COLO668 (cell line): Measurements from ENCODE around the gene TMEM170B.

Source experiments
- DNase-seq: peaks from one replicate; lab custom pipeline; 2025; ENCODE audit not compliant: unreplicated experiment; lab: John Stamatoyannopoulos, UW

Gene TMEM170B

DNA sequence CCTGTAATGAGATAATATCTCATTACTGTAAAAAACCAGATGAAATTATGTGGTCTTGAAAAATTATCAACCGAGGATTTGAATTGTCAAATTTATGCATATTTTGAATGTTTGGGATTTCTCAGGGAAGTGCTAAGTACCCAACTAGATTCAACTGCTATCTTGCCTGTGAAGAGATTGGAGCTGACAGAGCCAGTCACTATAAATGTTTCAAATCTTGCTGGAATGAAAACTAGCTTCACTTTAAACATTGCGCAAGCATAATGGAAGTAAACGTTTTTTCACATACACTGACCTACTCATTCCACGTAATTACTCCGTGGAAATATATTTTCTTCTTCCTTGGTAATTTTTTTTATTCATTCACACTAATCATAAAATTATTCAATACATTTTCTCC lies 46.7 kb downstream of the TMEM170B start:
- no peak for DNase-seq

- no peak for DNase-seq
These were observed 48.0 kb downstream of the TMEM170B start for GRCh38 chr6:11585426-11586016.

DNA sequence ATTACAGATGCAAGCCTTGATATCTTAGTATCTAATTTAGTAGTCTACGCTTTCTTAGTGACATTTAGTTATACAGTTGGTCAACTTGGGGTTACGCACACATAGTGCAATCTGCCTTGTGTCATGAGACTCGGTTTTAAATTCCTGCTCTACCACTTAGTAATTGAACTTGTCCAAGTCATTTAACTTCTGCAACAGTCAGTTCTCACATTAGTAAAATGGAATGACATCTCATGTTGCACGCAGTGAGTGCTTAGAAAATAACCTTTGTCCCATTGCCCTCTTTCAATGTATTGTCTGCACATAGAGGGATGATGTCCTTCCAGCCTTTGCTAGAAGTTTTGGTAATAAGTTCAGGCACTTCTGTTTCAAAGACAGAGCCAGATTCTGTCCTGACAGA lies 48.6 kb downstream of the TMEM170B start:
- DNase-seq, result no peak

GRCh38 chr6:11586536-11586935 lies 49.0 kb downstream of the TMEM170B start:
- DNase-seq, result no peak

- DNase-seq, result no peak
These were observed 51.7 kb downstream of the TMEM170B start for GRCh38 chr6:11589261-11589660.

DNA sequence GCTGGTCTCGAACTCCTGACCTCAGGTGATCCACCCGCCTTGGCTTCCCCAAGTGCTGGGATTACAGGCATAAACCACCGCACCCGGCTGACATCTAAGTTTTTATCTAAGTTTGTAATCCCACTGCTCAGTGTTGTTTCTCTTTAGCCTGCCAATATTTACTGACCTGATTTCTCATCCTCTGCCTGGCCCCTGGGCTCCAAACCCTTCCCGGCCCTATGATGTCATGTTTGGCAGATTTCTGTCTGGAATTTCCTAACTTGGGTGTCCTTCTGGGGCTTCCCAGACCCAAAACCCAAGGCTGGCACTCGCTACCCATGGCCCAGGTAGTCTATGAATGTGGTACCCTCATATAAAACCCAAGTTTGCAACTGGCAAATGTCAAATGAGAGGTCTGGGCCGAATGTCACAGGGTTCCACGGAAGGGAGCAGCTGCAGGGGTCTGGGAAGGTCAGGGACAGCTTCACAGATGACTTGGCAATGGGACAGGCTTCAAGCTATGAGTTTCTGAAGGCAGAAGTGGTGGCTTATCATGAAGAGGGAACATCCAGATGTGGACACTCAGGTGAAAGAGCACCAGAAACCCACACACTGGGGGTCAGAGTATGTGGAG lies 54.9 kb downstream of the TMEM170B start:
- no peak for DNase-seq

- DNase-seq, result no peak
These were observed 55.5 kb downstream of the TMEM170B start for GRCh38 chr6:11593096-11593495.

- DNase-seq, result no peak
These were observed 58.4 kb downstream of the TMEM170B start for GRCh38 chr6:11595903-11596302.

- no peak for DNase-seq
These were observed 59.2 kb downstream of the TMEM170B start for GRCh38 chr6:11596640-11597237.

- no peak for DNase-seq
These were observed 61.1 kb downstream of the TMEM170B start for GRCh38 chr6:11598687-11599086.

DNA sequence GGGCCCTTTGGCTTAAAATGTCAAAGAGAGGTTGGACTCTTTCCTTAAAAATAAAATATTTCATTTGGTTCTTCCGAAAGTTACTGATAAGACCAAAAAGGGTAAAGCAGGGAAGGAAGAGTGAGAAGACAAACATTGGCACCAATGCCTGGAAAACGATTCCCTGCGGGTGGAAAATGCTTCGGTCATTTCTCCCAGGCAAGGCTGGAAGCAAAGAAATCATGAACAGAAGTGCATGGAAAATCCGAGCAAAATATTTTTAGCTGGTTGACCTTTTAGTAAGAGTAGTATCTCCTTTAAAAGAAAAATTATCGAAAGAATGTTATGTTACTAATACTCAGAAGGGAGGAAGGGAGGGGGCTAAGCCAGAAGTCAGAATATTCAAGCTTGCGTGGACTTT lies 62.7 kb downstream of the TMEM170B start:
- DNase-seq, result no peak

GRCh38 chr6:11601776-11602605 lies 64.4 kb downstream of the TMEM170B start:
- no peak for DNase-seq

- no peak for DNase-seq
These were observed 66.7 kb downstream of the TMEM170B start for GRCh38 chr6:11604215-11604614.

DNA sequence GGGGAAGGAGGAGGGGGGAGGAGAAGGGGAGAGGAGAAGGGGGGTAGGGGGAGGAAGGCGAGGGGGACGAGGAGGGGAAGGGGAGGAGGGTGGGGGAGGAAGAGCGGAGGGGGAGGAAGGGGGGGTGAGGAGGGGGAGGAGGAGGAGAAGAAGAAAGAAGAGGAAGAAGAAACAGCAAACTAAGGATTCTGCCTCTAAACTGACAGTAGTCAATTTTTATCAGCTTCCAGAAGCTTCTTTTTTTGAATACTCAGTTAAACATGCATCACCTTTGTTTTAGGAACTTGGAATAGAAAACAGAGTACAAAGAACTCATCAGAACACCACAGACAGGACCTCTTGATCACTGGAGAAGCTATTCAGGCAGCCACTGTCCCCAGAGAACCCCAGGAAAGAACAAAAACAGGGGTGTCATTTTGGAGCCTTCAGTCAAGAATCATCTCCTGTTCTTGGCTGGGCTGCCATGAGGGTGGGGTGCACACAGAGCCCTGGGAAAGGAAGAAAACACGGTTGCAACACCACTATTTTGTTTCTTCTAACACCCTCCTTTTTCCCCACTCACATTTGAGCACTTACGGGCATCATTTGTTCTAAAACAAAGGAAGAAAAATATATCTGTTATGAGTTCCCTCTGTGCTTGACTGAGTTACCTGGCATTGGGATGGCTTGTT lies 67.4 kb downstream of the TMEM170B start:
- no peak for DNase-seq

DNA sequence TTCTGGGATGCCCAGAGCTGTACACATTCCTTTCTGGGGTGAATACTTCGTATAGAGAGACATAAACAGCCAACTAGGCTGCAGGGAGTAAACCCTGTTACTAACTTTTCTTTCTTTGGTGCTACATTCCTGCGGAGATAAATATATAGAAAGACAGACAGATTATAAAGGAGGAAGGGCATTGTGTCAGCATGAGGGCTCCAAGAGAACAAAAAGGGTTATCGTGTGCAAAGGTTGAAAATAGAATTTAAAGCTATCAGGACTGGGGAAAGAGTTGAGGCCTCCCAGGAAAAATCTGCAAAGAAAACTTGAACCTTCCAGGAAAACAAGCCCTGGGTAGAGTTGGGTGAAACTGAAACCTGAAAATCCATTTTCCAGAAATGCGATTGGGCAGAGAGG lies 68.0 kb downstream of the TMEM170B start:
- DNase-seq, result no peak

GRCh38 chr6:11606332-11606731 lies 68.8 kb downstream of the TMEM170B start:
- no peak for DNase-seq

DNA sequence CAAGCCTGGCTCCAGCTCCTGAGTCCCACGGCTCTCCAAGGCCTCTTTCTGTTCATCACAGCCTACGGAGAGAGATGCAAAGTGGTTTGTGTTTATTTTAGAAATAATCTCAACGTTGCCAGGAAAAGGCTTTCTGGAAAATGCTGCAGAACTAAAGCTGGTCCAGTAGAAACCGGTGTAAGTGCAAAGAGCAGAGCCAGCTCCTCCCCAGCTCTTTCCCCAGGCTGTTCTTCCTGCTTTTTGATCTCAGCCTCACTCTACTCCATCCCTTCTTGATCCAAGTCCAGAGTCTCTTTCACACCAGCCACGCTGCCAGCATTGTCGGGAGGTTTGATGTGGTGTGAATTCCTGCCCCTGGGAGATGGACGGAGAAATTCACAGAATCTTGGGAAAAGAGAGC lies 69.8 kb downstream of the TMEM170B start:
- no peak for DNase-seq

DNA sequence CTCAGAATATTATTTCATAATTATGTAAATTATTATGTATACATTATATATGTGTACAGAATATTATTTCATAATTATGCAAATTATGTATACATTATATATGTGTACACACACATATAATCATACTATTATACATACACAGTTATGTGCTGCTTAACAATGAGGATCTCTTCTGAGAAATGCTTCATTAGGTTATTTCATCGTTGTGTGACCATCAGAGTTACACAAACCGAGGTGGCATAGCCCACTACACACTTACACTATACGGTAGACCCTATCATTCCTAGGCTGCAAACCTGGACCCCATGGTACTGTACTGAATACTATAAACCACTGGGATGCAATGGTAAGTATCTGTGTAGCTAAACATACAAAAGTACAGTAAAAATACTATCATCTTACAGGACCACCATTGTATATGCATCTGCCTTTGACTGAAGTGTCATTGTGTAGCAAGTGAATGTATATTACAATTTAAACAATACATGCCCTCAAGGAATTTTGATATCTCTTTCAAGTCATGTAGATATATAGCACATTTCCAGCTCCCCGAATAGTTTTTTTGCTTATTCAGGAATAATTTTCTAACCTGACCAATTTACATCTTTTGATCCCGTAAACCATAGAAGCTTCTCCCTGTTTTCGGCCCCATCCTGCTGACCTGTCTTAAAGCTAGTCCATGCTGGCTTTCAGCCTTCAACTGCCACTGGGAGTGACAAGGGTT lies 71.2 kb downstream of the TMEM170B start:
- DNase-seq, result no peak

DNA sequence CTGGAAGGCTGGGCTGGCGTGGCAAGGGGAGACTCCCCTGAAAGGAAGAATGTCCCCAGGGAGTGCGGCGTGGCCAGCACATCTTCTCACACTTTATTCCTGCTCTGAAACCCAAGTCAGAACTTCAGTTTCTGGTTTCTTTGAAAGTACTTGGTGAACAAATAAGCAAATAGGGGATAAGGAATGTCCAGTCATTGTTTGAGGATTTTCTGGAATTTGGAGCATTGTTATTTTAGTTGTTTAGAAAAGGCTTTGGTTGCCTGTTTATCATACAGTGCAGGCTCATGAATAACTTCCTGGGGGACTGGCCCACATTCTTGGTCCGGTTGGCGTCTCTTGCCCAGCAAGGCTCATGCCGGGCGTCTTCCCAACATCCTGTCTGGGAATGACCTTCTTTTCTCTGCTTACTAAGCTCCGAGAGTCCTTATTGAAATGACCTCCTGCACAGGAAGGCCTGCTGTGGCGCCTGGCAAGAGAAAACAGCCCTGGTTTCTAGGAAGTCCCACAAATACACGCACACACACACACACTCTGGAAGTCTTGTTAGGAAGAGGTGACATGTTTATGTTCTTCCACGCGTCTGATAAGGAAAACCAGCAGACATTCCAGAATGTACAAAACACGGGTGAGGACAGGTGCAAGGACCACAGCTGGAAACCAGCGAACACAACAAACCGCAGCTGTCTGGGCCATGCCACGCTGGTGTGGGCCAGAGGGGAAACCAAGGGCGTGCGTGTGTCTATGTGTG lies 71.9 kb downstream of the TMEM170B start:
- DNase-seq, result no peak

DNA sequence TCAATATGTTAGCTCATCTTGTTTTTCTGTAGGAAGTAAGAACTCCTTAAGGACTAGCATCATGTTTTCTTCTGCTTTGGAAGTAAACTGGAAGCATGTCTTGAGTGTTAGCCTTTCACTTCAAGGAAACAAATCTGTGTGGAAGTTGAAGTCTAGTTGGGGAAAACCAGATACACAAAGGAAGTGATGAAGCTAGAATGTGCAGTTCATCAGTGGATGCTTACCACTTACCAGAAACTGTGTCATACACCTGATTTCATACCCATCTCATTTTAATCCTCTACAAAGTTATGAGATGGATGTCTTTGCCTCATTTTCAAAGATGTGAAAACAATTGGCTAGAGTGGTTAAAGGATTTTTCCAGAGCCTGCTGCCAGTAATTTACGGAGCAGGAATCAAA lies 75.8 kb downstream of the TMEM170B start:
- DNase-seq, result no peak
